ENCODE results near the gene PLCXD1. TPM values are rescaled to one million over a fixed set of nuclear protein-coding genes. Genes with fewer than 3 reads are reported as not detected.

PLCXD1 gene
- total RNA-seq, 1 donor from 2014 or later, result 25.7 TPM

GRCh38 chrX:270848-271367, 10.3 kb upstream of the PLCXD1 start:
- no peaks in the 10 kb centered on the region for H3K27me3 Mint-ChIP-seq (ENCODE audit: insufficient read depth, low read depth)
- DNase-seq (ENCODE audit: low spot score), result no peak
- no peak overlapping the region for H3K4me3 ChIP-seq

GRCh38 chrX:274904-275475, 6.2 kb upstream of the PLCXD1 start:
- H3K4me3 Mint-ChIP-seq, result peak overlapping the region; percentile 80
- peaks cover 6% of the 10 kb centered on the region for H3K27me3 ChIP-seq
- no peaks in the 10 kb centered on the region for H3K9me3 ChIP-seq (ENCODE audit: low read depth)
- no peak overlapping the region for H3K27ac Mint-ChIP-seq
- no peaks in the 10 kb centered on the region for H3K79me2 ChIP-seq (ENCODE audit: low read depth)
- H3F3A ChIP-seq (ENCODE audit: low read depth), result peaks cover 29% of the 10 kb centered on the region
- no peak for TF ChIP-seq EZH2phosphoT487 (IDR thresholded peaks at IDR 0.05)
- no peak for TF ChIP-seq EZH2 (IDR thresholded peaks at IDR 0.05)
- no peak for TF ChIP-seq CTCF (IDR thresholded peaks at IDR 0.05)
- H3K27ac ChIP-seq, result no peak overlapping the region
- no peaks in the 10 kb centered on the region for H3K36me3 ChIP-seq
- peak; percentile 80 for DNase-seq (ENCODE audit: low spot score)
- peaks cover 9% of the 10 kb centered on the region for H3K4me1 ChIP-seq
- no peak overlapping the region for H2AFZ ChIP-seq (replicated peaks)
- H3K4me1 Mint-ChIP-seq, result peaks cover 17% of the 10 kb centered on the region
- H3K9ac ChIP-seq, result no peak overlapping the region
- H4K20me1 ChIP-seq (ENCODE audit: low read depth), result no peaks in the 10 kb centered on the region
- peaks cover 4% of the 10 kb centered on the region for H3K36me3 Mint-ChIP-seq
- peak overlapping the region; percentile 62 for H3K4me3 ChIP-seq
- H3K27me3 Mint-ChIP-seq (ENCODE audit: insufficient read depth, low read depth), result peaks cover 10% of the 10 kb centered on the region
- peak overlapping the region; percentile 90 for H3K4me2 ChIP-seq
- H3K9me3 Mint-ChIP-seq, result no peaks in the 10 kb centered on the region

More at GRCh38 chrX:270848-271367, 10.3 kb upstream of the PLCXD1 start:
- H3K27me3 ChIP-seq, result no peaks in the 10 kb centered on the region
- H3K9ac ChIP-seq, result no peak overlapping the region
- H3K36me3 Mint-ChIP-seq, result no peaks in the 10 kb centered on the region
- H3K27ac ChIP-seq, result no peak overlapping the region
- no peaks in the 10 kb centered on the region for H4K20me1 ChIP-seq (ENCODE audit: low read depth)
- H3K9me3 ChIP-seq (ENCODE audit: low read depth), result no peaks in the 10 kb centered on the region
- H3F3A ChIP-seq (ENCODE audit: low read depth), result peaks cover 15% of the 10 kb centered on the region
- H3K4me3 Mint-ChIP-seq, result peak overlapping the region; percentile 13
- H3K79me2 ChIP-seq (ENCODE audit: low read depth), result no peaks in the 10 kb centered on the region
- H3K4me1 ChIP-seq, result peaks cover 7% of the 10 kb centered on the region
- TF ChIP-seq EZH2phosphoT487 (IDR thresholded peaks at IDR 0.05), result no peak
- TF ChIP-seq CTCF (IDR thresholded peaks at IDR 0.05), result no peak
- TF ChIP-seq EZH2 (IDR thresholded peaks at IDR 0.05), result no peak
- peaks cover 3% of the 10 kb centered on the region for H3K4me1 Mint-ChIP-seq
- no peak overlapping the region for H2AFZ ChIP-seq (replicated peaks)
- no peaks in the 10 kb centered on the region for H3K36me3 ChIP-seq
- H3K4me2 ChIP-seq, result no peak overlapping the region
- no peaks in the 10 kb centered on the region for H3K9me3 Mint-ChIP-seq
- H3K27ac Mint-ChIP-seq, result no peak overlapping the region

GRCh38 chrX:275476-275966, 5.7 kb upstream of the PLCXD1 start:
- no peaks in the 10 kb centered on the region for H3K9me3 ChIP-seq (ENCODE audit: low read depth)
- peaks cover 10% of the 10 kb centered on the region for H3K27me3 Mint-ChIP-seq (ENCODE audit: insufficient read depth, low read depth)
- H3K27me3 ChIP-seq, result peaks cover 6% of the 10 kb centered on the region
- peak overlapping the region; percentile 62 for H3K4me3 ChIP-seq
- peak; percentile 45 for DNase-seq (ENCODE audit: low spot score)
- peak overlapping the region; percentile 80 for H3K4me3 Mint-ChIP-seq
- peaks cover 4% of the 10 kb centered on the region for H3K36me3 Mint-ChIP-seq
- H3K27ac ChIP-seq, result no peak overlapping the region
- H3K9me3 Mint-ChIP-seq, result no peaks in the 10 kb centered on the region
- H3K4me1 Mint-ChIP-seq, result peaks cover 17% of the 10 kb centered on the region
- H3K4me2 ChIP-seq, result peak overlapping the region; percentile 90
- H3K9ac ChIP-seq, result peak overlapping the region; percentile 21
- H3K79me2 ChIP-seq (ENCODE audit: low read depth), result no peaks in the 10 kb centered on the region
- no peak overlapping the region for H2AFZ ChIP-seq (replicated peaks)
- H3K27ac Mint-ChIP-seq, result no peak overlapping the region
- no peaks in the 10 kb centered on the region for H4K20me1 ChIP-seq (ENCODE audit: low read depth)
- no peaks in the 10 kb centered on the region for H3K36me3 ChIP-seq
- H3F3A ChIP-seq (ENCODE audit: low read depth), result peaks cover 29% of the 10 kb centered on the region
- peaks cover 9% of the 10 kb centered on the region for H3K4me1 ChIP-seq
- no peak for TF ChIP-seq CTCF (IDR thresholded peaks at IDR 0.05)
- no peak for TF ChIP-seq EZH2 (IDR thresholded peaks at IDR 0.05)
- TF ChIP-seq EZH2phosphoT487 (IDR thresholded peaks at IDR 0.05), result no peak

Measured in neural progenitor cell (in vitro differentiated cells).